Activated gamma-delta T cell treated with Interleukin-2 at 50 U/mL for 16 hours (primary cell): ENCODE measurements around the gene VAV1.

Source experiments
- DNase-seq: peaks from one replicate; pipeline ENCODE4 v3.0.0-alpha.2; 2020

VAV1 gene, protein sequence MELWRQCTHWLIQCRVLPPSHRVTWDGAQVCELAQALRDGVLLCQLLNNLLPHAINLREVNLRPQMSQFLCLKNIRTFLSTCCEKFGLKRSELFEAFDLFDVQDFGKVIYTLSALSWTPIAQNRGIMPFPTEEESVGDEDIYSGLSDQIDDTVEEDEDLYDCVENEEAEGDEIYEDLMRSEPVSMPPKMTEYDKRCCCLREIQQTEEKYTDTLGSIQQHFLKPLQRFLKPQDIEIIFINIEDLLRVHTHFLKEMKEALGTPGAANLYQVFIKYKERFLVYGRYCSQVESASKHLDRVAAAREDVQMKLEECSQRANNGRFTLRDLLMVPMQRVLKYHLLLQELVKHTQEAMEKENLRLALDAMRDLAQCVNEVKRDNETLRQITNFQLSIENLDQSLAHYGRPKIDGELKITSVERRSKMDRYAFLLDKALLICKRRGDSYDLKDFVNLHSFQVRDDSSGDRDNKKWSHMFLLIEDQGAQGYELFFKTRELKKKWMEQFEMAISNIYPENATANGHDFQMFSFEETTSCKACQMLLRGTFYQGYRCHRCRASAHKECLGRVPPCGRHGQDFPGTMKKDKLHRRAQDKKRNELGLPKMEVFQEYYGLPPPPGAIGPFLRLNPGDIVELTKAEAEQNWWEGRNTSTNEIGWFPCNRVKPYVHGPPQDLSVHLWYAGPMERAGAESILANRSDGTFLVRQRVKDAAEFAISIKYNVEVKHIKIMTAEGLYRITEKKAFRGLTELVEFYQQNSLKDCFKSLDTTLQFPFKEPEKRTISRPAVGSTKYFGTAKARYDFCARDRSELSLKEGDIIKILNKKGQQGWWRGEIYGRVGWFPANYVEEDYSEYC

DNA sequence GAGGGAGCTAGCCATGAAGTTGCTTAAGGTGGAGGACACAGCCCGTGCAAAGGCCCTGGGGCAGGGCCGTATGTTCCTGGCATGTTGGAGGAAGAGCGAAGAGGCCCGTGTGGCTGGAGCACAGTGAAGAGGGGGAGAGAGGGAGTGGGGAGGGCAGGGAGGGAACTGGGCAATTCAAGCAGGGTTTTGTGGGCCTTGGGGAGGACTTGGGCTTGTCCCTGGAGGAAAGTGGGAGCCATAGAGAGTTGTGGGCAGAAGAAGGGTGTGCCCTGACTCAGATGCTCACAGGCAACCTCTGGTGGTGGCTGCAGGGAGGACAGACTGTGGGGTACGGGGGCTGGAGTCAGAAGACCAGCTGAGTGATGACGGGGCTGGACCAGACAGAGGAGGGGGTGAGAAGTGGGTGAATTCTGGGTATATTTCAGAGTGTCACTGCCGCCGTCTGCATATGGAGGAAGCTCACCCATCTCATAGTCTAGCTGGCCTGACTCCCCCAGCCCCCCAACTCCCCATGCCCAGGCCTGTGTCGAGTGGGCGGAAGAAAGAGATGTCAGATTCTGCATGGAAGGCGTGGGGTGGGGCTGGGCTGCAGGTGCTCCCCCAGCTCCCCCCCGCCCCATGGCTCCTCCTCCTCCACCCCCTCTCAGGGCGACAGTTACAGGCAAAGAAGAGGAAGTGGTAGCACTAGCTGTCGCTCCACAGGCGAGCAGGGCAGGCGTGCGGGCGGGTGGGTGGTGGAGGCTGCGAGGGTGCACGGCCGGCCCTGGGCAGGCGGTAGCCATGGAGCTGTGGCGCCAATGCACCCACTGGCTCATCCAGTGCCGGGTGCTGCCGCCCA is at the start of gene VAV1:
Gene VAV1 (plus strand): TSS at position 681 of the 838 bp plus-strand sequence. CDS start 100 bp downstream, at position 781.
- DNase-seq: peak; percentile 83

DNA sequence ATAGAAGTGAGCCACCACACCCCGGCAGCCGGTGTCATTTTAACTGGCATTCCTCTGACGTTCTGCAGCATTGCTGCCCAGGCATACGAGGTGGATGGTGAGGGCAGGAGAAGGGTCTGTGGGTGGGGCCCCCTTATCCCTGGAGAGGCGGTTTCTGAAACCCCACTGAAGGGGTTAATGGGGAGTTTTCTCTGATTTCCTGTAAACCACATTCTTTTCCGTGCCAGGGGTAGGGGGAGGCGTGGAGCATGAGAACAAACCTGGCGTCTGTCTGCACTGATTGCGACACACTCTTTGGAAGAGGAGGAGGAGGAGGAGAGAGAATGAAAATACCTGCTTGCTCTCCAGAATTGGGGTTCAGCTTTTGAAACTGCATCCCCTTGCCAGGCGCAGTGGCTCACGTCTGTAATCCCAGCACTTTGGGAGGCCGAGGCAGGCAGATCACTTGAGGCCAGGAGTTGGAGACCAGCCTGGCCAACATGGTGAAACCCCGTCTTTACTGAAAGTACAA is 49.3 kb upstream of the VAV1 start:
- DNase-seq: no peak

DNA sequence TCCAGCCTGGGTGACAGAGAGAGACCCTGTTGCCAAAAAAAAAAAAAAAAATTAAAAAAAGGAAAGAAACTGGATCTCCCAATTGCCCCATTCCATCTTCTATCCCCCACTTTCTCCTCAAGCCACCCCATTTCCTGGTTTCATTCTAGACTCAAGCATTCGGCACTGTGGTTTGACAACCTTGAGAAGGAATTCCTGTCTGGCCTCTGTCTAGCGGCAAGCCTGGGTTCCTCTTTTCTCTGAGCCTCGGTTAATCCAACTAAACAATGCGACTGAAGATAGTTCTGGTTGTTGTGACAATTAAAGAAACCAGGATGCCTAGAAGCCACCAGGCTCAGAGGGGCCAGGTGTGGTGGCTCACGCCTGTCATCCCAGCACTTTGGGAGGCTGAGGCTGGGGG is 48.8 kb upstream of the VAV1 start:
- no peak for DNase-seq

DNA sequence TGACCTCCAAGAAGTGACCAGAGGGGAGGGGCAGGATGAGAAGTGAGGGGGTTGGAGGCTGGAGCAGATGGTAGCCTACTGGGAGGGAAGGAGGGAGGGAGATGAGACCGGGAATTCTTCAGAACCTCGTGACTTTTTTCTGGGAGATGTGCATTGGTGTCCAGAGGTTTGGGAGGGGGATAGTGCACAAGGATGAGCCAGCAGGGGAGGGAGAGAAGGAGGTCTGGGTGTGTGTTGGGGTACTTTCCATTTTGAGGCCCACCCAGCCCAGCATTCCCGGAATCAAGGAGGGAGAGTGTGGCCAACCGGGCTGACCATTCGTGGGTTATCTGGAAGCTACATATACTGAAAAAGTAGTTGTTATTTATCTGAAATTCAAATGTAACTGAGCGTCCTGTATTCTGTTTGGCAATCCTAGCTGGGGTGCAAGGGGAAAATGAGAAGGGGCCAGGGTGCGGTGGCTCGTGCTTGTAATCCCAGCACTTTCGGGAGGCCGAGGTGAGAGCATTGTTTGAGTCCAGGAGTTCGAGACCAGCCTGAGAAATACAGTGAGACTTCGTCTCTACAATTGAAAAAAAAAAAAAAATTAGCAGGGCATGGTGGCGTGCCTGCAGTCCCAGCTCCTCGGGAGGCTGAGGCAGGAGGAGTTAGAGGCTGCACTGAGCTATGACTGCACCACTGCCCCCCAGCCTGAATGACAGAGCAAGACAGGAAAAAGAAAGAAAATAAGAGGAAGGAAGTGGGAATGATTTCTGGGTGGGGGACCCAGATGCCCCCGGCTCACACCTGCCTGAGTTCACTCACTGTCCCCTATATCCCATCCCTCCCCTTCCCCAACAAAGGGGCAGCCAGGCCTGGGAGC is 47.6 kb upstream of the VAV1 start:
- DNase-seq: no peak

DNA sequence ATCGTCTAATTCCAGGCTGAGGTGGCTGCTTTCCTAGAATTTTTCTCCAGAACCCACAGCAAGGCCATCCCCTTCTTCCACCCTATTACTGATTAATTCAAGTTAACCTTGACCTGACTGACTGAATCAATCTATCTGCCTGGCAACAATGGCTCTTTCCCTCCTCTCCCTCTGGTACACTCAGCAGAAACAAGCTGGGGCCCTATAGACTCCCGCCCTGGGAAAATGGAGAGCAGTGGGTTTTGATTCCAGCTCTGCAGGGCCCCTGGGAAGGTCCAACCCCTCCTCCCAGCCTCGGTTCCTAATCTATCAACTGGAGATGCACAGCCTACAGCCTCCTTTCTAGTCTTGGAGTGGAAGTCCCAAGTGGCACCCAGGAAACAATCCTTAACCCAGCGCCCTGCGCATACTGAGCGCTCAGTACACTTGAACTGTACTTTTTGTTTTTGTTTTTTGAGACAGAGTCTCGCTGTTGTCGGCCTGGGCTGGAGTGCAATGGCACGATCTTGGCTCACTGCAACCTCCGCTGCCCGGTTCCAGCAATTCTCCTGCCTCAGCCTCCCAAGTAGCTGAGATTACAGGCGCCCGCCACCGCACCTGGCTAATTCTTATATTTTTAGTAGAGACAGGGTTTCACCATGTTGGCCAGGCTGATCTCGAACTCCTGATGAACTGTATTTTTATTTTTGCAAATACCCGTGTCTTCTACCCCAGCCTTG is 46.8 kb upstream of the VAV1 start:
- DNase-seq: no peak

DNA sequence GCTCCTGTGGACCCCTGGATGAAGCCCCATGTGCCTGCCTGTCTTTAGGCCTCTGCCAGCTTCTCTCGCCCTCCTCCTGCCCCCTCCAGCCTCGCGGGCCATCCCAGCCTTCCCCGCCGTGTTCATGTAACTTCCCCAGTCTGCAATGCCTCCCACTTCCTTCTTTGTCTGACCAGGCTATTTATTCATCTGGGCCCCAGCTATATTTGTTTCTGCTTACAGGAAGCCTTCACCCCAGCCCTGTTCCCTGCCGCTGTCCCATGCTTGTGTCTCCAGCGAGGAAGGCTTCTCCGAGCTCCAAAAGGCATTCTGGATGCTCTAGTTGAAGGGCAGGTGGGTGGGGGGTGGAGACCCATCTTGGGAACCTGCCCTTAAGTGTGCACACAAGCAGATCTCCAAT is 44.2 kb upstream of the VAV1 start:
- no peak for DNase-seq

DNA sequence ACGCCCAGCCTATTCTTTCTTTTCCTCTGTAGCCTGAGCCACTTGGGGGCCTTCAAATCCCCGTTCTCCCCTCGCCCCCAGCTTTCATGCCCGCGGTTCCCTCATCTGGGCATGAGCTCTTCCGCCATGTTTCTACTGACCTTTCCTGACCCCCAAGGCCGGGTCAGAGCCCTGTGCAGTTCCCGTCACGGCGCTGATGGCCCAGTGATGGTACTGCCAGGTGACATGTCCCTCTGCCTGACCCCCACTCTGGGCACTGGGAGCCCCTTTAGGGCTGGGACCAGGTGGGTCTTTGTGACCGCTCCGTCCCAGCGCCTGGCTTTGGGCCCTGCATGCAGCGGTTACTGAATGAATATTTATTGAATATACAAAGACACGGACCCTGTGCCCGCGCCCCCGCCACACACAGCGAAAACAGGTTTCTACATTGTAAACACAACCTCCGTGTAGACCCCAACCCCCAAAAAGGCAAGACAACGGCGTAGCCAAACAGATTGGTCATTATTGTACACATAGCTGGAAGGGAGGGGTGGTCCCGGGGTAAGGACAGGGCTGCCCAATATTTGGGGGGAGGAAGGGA is 42.8 kb upstream of the VAV1 start:
- DNase-seq: no peak

DNA sequence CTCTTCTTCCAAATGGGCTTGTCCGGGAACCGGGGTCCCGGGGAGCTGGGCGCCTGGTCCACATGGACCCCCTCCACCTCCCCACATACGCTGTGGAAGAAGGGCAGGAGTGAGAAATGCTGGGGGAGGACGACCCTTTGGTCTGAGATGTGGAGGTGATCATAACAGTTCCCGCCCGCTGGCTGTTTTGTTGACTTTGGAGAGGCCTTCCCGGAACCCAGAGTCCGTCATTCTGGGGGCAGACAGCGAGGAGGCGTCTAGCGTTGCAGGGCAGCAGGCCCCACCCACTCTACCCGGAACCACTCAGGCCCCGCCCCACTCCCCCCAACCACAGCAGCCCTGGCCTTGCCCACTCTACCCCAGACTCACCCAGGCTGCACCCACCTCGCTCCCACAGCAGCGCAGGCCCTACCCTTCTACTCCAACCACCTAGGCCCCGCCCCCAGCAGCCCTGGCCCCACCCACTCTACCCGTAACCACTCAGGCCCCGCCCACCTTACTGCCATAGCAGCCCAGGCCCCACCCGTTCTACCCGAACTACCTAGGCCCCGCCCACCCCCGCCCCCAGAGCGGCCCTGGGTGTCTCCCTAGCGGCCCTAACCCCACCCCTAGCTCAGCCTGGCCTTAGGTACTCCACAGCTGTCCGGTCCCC is 42.2 kb upstream of the VAV1 start:
- DNase-seq: no peak

DNA sequence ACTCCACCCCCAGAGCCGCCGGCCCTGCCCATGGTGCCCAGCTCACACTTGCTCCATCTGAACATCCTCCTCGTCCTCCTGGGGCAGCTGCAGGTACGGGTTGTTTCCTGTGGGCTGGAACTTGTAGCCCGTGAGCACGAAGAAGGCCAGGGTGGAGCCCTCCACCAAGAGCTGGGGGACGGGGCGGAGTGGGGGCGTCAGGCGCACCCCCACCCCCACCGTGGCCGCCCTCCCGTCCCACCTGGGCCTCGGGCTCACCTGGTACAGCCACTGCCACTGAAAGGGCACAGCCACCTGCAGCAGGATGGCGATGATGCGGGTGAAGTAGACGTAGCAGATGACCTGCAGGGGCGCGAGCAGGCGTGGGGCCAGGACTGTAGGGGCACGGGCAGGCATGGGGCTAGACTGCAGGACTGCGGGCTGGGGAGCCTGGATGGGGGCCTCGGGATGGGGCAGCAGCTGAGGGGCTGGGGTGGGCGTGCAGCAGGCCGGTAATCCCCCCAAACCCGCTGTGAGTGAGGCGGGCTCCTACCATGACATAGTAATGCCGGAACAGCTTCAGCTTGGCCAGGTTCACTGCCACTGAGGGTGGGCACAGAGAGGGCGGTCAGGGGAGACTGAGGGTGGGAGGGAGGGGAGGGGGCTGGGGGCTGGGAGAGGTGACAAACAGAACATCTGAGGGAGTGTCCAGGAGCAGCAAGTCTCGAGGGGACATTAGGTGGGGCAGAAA is 41.4 kb upstream of the VAV1 start:
- DNase-seq: no peak

DNA sequence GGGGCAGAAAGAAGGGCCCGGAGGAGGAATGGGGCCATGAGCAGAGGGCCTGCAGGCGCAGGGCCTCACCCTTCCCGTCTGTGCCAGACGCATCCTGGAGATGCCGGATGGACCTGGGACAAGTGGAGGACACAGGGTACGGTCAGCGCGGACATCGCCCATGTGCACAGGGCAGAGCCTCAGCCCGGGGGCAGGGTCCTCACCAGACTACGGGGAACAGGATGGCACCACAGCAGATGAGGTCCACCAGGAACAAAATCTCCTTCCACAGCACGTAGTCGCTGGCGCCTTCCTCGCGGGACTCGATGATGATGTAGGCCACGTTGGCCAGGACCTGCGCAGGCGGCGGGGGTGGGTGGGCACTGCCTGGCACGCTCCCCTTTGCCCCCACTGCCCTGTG is 40.7 kb upstream of the VAV1 start:
- no peak for DNase-seq

DNA sequence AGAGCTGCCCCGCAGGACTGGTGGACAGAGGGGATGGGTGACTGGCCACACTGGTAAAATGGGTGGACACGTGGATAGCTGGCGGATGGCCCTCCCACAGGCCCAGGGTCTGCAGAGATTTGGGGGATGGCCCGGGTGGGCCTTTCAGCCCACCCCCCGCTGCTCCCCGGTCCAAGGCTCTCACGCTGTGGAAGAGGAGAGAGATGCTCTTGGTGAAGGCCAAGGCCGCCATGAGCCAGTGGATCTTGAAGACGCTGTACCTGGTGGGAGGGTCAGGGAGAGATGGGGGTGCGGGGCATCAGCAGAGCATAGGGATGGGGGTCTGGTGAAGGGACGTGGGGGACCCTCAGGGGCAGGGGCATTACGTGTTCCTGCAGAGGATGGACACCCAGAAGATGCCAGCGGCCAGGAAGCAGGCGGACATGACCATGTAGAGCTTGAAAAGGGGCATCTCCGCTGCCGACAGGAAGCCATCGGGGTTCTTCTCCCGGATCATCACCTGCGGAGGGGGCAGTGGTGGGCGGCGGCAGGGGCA is 39.6 kb upstream of the VAV1 start:
- DNase-seq: no peak

DNA sequence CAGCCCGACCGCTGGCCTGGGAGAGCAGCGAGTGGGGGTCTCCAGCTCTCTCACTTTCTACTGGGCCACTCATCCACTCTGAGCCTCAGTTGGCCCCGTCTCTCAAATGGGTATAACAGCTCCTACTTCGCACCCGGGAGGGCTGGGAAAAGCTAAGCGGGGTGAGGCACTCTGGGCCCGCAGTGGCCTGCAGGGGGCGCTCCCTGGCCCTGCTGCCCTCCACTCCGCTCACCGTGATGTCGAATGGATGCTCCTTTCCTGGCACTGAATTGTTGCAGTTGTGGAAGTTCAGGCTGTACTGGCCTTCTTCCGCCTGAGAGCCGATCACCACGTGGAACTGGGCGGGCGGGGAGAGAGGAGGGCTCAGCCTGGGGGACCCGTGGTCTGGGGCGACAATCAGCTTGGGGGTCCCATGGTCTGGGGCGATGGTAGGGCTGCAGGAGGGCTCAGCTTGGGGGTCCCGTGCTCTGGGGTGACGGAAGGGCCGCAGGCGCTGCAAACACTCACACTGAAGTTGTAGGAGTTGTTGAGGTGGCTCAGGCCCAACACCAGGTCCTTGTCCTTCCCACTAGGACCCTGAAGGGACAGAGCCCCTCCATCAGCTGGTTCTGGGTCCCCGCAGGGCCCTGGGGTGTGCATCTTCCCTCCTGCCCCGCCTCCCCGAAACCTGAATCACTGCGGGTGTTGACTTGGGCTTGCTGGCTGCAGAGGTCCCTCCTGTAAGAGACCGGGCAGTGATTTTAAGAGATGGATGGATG is 39.0 kb upstream of the VAV1 start:
- DNase-seq: no peak

DNA sequence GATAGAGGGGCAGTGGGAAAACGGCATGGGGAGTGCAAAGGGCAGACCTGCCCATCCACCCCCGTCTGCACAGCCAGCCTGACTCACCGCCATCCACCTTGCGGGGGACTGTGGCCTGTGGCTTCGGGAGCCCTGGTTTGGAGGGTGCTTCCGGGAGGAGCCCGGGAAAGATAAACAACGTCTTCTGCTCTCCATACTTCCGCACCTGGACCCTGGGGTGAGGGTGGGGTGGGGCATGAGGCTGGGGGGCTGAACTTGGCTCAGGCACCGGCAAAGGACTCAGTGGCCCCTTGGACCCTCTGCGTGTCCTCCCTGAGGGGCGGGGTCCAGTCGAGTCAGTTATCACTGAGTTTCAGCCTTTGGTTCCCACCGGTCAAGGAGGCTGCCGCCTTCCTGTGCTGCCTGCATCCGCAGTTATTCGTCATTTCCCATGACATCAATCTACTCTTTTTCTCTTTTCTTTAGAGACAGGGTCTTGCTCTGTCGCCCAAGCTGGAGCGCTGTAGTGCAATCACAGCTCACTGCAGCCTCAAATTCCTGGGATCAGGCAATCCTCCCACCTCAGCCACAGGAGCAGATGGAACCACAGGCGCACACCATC is 38.3 kb upstream of the VAV1 start:
- DNase-seq: no peak

DNA sequence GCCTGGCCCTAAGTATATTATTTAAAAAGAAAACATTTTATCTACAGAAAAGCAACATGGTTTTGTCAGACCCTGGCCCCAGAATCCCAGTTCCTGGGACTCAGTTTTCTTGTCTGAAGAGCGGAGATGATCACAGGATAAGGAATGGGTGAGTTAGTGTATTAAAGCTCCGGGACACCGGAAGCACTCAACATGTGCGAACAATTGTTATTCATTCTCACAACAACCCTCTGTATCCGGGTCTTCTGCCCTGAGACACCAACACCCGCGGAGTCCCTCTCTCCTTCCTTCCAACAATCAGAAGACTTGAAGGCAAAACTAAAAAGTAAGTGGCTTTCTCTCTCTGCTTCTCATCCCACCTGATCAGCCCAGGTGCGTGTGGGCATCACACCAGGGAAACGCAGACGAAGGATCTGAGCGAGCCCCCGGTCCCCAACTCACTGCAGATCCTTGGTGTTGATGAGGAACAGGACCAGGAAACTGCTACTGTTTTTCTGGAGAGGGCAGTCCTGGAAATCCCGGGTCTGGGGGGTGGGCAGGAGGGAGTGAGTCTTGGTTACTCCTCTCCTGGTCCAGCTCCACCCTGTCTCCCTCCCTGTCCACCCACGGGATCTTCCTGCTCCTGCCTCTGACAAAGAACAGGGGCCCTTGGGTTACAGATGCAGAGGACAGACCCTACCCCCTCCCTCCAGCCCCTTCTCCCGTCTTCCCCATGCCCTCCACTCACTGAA is 37.2 kb upstream of the VAV1 start:
- no peak for DNase-seq

DNA sequence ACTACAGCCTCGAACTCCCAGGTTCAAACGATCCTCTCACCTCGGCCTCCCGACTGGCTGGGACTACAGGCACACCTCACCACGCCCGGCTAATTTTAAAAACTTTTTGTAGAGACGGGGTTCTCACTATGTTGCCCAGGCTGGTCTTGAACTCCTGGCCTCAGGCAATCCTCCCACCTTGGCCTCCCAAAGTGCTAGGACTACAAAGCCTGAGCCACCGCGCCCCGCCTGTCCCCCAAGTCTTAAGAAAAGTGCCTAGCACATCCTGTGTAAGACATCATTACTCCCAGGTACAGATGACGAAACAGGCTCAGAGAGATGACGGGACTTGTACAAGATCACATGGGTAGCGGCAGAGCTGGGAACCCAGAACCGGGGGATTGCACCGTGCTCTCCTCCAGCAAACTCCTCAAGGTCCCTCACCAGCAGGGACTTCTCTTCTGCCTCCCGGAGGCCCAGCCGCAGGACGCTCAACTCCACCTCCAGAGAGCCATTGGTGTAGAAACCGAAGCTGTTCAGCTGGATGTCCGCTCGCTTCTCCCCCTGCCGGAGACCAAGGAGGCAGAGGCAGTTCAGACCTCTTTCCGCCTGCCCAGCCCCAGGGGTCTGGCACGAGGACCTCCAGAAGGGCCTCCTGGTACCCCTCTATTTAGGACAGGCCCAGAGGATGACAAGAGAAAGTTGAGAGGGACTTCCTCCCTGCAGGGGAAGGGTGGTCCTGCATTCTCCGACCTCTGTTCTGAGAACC is 36.2 kb upstream of the VAV1 start:
- DNase-seq: peak; percentile 58

DNA sequence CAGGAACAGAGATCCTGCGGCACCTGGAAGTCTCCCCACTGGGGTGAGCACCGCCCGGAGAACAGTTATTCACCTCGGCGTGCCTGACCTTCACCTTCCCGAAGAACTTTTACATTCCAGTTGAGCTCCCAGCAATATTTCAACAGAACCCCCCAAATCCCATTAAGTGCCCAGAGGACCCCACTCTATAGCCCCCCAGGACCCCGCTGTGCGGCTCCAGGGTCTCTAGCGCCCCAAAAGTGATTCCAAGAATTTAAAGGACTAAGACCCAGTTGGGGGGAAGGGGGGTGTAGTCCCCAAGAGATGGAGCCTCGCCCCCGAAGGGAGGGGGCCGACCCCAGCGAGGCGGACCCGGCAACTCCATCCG is 35.6 kb upstream of the VAV1 start:
- DNase-seq: no peak
